IgD-negative memory B cell (primary cell): ENCODE data around the gene GPS1. TPM values are rescaled to one million over a fixed set of nuclear protein-coding genes. Genes with fewer than 3 reads are reported as not detected.

Experiments used
- H3K27ac Mint-ChIP-seq, 3 donors: one replicate each; pipeline ENCODE4 v1.8.0; 2020 to 2022; ENCODE audit warnings: mild to moderate bottlenecking in 3 of 3, mixed read lengths in 3 of 3, moderate library complexity in 1 of 3
- H3K27me3 Mint-ChIP-seq: one replicate; pipeline ENCODE4 v1.8.0; 2021; ENCODE audit warnings: mixed read lengths
- H3K36me3 Mint-ChIP-seq: one replicate; pipeline ENCODE4 v1.8.0; 2020; ENCODE audit warnings: mild to moderate bottlenecking, mixed read lengths
- H3K4me1 Mint-ChIP-seq, 3 donors: one replicate each; pipeline ENCODE4 v1.8.0; 2020 to 2022; ENCODE audit warnings: mixed read lengths in 3 of 3, mild to moderate bottlenecking in 1 of 3
- H3K4me3 Mint-ChIP-seq, 4 donors: one replicate each; pipeline ENCODE4 v1.8.0; 2020 to 2022; ENCODE audit warnings: mild to moderate bottlenecking in 4 of 4, mixed read lengths in 4 of 4, moderate library complexity in 3 of 4
- H3K9me3 Mint-ChIP-seq, 3 donors: one replicate each; pipeline ENCODE4 v1.8.0; 2020 to 2021; ENCODE audit warnings: mixed read lengths in 3 of 3, mild to moderate bottlenecking in 1 of 3
- polyA plus RNA-seq: library from polyadenylated mRNA; unstranded; fragments of 300-500 nt; fragmentation: Illumina TruSeq; gene quantifications from one replicate; pipeline ENCODE4 v1.2.3, GENCODE V29; 2021

GPS1 gene
- polyA plus RNA-seq, result 122 TPM

DNA sequence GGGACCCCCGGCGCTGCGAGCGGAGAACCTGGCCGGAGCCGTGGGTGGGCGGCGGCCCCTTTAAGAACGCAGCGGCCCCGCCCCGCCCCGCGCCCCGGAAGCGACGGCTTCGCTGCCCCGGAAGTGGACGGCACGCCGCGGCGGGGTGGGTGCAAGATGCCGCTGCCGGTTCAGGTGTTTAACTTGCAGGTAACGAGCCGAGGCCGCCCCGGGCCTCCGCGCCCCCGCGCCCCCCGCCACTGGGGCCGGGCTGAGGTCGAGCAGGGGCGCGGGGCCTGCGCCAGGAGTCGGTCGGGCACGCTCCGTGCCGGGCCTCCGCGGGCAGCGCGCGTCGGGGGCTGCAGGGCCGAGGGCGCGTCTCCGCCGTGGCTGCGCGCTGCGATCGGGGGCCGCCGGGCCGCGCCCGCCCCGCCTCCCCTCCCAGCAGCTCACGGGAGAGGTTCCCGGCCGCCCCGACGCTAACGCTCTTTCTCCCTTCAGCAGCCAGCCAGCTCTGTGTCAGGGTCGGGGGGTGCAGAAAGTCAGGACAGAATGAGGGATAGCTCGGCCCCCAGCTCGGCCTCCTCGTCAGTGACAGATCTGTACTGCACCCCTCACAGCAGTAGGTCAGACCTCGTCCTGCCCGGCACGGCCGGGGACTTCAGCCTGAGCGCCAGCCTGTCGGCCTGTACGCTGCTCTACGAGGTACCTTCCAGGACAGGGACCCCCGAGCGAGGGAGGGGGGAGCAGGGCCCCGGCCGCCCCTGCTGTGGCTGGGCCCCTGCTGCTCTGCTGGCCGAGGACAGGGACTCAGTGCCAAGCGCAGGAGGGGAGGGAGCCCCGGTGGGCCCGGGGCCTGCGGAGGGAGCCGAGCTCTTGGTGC is at the start of gene GPS1, which contains the start of gene RFNG:
Gene GPS1, plus strand, starts transcription at position 123 of the 862 bp plus-strand sequence. Its CDS starts 34 bp downstream, at position 157.
Gene RFNG, minus strand, starts transcription at position 36 of the 862 bp plus-strand sequence. CDS start 45 bp downstream, outside the sequence.
- Mint-ChIP-seq H3K27me3 (no peaks in the 10 kb centered on the region), H3K9me3 (no peaks in the 10 kb centered on the region), H3K4me1 (peaks cover 0 to 5% (median 3%) of the 10 kb centered on the region in 3 donors), H3K27ac (peak within 1 kb of the TSS in 1 of 3 donors; percentile 82), H3K4me3 (peak within 1 kb of the TSS; percentile 75 to 91 (median 84)), H3K36me3 (no peaks in the 10 kb centered on the region)

DNA sequence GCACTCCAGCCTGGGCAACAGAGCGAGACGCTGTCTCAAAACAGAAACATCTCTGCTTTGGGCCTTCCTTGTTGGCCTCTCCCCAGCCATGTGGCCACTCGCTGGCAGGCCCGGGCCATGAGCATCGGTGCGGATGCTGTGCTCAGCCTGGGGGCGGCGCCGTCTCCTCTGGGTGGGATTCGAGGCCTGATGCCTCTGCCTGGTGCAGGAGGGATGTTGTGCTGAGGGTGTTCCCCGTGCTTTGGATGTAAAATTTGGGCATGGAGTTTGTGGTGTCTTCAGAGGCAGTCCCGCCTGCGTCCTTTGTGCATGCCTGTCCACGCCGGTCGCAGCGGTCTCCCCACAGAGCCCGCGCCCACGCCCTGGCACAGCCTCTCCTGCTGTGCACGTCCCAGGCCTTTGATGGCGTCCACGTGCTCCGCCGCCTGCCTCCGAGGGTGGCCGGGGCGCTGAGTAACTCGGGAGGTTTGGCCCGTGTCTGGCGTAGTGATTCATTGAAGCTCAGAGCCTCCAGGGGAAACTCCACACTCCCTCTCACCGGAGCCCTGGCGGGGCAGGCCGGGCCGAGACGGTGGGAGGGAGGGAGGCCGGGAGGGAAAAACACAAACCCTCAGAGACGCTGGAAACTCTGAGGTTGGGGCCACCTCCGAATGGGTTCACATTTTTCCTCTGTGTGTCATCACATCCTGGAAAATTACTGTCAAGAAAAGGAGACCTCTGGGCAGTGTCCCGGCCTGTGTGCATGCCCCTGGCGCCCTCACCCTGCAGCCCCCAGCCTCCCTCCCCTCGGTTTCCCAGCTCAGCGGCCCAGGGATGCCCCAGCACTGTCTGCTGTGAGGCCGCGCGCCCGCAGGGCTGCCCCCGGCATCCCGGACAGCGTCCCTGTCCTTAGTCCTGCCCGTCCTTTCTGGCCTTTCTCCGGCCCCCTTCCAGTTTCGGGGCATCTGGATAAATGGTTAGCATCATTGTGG is 48.0 kb upstream of the GPS1 start:
- H3K9me3 Mint-ChIP-seq, result no peaks in the 10 kb centered on the region
- no peaks in the 10 kb centered on the region for H3K4me1 Mint-ChIP-seq
- no peaks in the 10 kb centered on the region for H3K27me3 Mint-ChIP-seq
- no peaks in the 10 kb centered on the region for H3K36me3 Mint-ChIP-seq
- no peak overlapping the region for H3K4me3 Mint-ChIP-seq
- H3K27ac Mint-ChIP-seq, result no peak overlapping the region

DNA sequence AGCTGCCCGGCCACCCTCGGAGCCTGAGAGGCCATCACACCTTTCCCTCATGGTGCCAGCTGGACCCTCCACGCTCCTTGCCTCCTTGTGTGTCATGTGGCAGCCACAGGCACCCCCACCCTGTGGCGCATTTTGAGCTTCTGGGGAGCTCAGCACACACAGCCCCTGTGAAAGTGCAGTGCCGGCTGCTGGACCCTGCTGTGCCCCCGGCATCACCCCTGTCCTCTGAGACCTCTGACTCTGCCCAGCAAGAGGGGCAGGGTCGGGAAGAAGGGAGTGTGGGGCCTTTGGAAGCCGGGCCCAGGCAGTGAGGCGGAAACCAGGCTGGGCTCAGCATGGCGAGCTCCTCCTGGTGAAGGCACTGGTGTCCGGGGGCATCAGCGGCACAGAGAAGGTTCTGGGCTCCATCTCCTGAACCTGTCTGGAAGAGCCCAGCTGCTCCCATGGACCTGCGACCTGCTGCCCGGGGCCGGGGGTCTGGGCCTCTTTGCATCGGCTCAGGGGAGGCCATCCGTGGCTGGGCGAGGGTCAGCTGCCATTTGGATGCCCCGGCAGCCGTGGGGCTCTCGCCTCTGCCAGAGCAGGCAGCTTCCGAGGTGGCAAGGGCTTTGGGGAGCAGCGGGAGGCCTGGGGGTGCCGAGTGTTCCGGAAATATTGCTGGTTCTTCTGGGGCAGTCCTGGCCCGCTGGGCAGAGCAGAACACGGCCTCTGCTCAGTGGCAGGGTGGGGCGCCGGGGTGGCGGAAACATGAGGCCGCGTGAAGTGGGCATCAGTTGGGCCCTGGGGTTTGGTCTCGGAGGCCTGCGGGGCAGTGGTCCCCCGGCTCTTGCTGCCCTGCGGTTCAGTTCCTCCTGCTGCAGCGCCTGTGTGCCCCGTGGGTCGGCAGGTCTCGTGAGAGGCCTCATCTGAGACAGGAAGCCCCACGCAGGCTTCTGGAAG is 46.9 kb upstream of the GPS1 start:
- no peaks in the 10 kb centered on the region for H3K9me3 Mint-ChIP-seq
- H3K27me3 Mint-ChIP-seq, result no peaks in the 10 kb centered on the region
- no peak overlapping the region for H3K4me3 Mint-ChIP-seq
- H3K4me1 Mint-ChIP-seq, result no peaks in the 10 kb centered on the region
- no peaks in the 10 kb centered on the region for H3K36me3 Mint-ChIP-seq
- no peak overlapping the region for H3K27ac Mint-ChIP-seq

DNA sequence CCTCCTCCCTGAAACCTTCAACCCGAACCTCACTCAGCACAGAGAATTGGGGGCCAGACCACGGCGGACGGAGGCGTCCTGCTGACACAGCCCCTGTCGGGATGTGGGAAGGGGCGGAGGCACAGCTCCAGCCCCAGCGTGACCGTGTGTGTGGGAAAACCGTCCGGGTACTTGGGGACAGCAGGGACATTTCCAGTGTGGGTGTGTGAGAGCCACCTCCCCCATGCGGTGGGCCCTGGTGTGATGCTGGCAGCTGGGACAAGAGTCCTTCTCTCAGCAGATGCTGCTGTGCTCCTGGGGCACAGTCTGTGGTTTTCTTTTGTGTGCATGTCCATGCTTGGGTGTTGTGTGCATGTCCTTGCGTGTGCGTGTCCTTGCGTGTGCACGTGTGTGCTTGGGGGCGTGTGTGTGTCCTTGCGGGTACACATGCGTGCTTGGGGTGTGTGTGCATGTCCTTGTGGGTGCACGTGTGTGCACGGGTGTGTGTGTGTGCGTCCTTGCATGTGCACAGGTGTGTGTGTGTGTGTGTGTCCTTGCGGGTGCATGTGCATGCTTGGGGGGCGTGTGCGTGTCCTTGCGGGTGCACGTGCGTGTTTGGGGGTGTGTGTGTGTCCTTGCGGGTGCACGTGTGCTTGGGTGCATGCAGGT is 45.9 kb upstream of the GPS1 start:
- no peaks in the 10 kb centered on the region for H3K9me3 Mint-ChIP-seq
- no peak overlapping the region for H3K4me3 Mint-ChIP-seq
- no peaks in the 10 kb centered on the region for H3K4me1 Mint-ChIP-seq
- H3K27ac Mint-ChIP-seq, result no peak overlapping the region
- H3K36me3 Mint-ChIP-seq, result no peaks in the 10 kb centered on the region
- H3K27me3 Mint-ChIP-seq, result no peaks in the 10 kb centered on the region

DNA sequence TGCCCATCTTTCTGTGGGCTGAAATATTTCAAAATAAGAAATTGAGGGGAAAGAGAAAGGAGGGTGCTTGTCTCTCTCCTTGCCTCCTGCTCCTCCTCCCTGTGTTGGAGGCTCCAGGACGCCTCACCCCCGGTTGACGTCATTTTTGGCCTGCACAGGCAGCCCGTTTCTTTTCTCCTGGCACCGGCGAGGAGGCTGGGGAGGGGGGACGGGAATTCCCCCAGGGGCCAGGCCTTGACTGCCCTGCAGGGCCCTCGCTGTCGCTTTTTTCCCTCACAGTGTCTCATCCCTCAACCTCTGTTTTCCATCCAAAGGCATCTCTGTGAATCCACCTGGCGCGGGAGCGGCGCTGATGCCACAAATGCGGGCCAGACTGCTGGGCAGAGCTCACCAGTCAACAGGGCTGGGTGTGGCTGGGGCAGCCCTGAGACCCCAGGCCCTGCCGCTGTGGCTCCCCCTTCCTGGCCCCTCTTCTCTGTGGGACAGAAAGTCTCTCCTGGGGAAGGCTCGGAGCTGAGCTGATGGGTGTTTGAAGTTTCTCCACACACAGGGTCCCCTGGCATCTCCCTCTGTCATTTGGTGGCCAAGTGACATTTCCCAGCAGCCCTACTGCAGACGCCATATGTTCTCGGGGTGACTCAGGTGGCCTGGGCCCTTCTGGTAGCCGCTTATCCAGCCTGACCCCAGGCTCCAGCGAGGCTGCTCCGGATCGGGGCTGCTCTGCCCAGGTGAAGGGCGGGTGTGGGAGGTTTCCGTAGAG is 45.0 kb upstream of the GPS1 start:
- no peaks in the 10 kb centered on the region for H3K36me3 Mint-ChIP-seq
- H3K9me3 Mint-ChIP-seq, result no peaks in the 10 kb centered on the region
- no peak overlapping the region for H3K27ac Mint-ChIP-seq
- H3K4me1 Mint-ChIP-seq, result no peaks in the 10 kb centered on the region
- H3K27me3 Mint-ChIP-seq, result no peaks in the 10 kb centered on the region
- H3K4me3 Mint-ChIP-seq, result no peak overlapping the region

DNA sequence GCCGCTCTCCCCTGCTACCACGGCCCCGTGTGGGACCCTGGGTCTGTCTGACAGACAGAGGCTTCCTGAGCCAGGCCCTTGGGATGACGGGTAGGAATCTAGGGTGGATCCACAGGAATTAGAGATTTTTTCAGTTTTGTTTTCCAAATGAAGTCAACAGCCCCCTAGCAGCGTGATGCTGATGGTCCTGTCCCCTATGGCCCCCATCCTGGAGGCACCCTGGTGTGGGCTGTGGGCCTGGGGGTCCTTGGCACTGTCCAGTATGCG is 44.5 kb upstream of the GPS1 start:
- Mint-ChIP-seq H3K4me1 (no peaks in the 10 kb centered on the region), H3K36me3 (no peaks in the 10 kb centered on the region)

DNA sequence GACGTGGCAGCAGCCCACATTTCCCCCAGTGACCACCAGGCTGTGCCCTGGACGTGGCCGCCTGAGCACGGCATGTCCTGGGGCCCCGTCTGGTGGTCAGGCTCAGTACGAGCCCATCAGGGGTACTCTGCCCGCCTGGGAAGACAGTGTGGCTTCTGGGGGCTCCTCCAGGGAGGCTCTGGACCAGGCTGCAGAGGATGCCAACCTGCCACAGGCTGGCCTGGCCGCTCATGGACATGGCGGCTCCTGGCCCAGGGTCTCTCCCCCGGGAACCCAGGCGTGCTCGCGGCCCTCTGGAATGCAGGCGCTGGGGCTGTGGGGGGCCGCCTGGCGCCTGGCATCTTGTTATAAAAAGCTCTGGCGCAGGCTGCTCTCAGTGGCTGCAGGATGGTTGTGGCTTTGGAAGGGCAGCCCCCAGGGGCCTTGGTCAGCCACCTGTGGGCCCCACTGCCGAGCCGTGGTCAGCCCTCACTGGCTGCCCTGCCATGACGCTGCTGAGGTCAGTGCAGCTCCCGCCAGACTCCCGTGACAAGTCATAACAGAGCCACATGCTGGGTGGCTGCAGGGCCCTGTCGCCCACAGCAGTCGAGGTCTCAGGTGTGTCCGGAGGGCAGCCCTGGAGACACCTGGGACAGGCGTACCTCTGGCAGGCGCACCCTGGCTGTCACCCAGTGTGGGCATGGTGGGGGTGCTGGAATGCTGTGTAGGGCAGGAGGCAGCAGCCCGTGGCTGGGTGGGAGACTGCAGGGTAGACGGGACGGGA is 44.0 kb upstream of the GPS1 start:
- no peaks in the 10 kb centered on the region for H3K9me3 Mint-ChIP-seq
- no peak overlapping the region for H3K4me3 Mint-ChIP-seq
- H3K4me1 Mint-ChIP-seq, result no peaks in the 10 kb centered on the region
- H3K36me3 Mint-ChIP-seq, result no peaks in the 10 kb centered on the region
- no peak overlapping the region for H3K27ac Mint-ChIP-seq
- no peaks in the 10 kb centered on the region for H3K27me3 Mint-ChIP-seq

More for the DNA sequence above, 44.5 kb upstream of the GPS1 start:
- Mint-ChIP-seq H3K4me3 (no peak overlapping the region), H3K27ac (no peak overlapping the region), H3K9me3 (no peaks in the 10 kb centered on the region), H3K27me3 (no peaks in the 10 kb centered on the region)

DNA sequence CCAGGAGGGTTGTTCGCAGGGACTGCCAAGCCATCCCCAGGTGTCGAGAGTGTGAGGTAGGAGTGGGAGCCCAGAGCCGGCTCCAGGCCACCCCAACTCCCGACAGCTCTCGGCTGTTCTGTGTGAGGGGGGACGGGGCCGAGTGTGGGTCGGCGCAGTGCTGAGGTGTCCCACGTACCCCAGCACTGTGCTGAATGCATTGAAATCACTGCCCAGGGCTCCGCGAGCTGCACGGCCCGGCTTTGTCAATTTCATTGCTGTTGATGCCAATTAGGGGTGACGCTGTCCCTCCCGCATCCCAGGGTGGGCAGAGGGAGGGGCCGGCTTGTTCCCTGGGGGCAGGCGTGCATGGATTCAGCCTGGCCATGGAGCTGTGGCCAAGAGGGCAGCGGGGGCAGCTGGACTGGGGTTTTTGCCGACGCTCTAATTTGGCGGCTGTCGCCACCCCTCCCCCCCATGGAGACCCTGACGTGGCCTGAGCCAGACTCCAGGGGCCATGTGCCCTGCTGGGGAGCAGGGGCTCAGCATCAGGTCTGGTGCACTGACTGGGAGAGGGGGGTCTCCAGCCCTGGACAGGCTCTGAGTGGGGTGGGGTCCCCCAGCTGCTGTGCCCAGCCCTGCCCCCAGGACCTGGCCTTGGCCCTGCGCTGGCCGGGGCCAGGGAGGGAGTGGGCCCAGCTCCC is 43.3 kb upstream of the GPS1 start:
- H3K27me3 Mint-ChIP-seq, result no peaks in the 10 kb centered on the region
- no peaks in the 10 kb centered on the region for H3K9me3 Mint-ChIP-seq
- H3K4me3 Mint-ChIP-seq, result no peak overlapping the region
- H3K36me3 Mint-ChIP-seq, result no peaks in the 10 kb centered on the region
- no peaks in the 10 kb centered on the region for H3K4me1 Mint-ChIP-seq
- no peak overlapping the region for H3K27ac Mint-ChIP-seq

DNA sequence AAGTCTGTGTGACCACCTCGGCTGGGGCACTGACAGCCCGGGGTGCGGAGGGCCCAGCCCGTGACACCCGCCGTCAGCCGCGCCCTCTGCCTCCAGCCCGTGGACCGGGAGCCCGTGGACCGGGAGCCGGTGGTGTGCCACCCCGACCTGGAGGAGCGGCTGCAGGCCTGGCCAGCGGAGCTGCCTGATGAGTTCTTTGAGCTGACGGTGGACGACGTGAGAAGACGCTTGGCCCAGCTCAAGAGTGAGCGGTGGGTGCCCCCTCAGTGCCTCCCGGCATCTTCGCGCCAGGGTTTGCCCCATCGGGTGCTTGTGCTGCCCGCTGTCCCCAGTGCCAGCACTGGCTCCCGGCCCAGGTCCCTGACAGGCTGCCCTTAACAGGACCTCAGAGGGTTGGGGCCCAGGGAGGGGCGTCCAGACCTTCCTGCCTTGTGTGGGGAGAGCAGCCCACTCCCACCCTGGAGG is 42.7 kb upstream of the GPS1 start:
- H3K4me1 Mint-ChIP-seq, result no peaks in the 10 kb centered on the region
- no peaks in the 10 kb centered on the region for H3K27me3 Mint-ChIP-seq
- no peak overlapping the region for H3K27ac Mint-ChIP-seq
- H3K4me3 Mint-ChIP-seq, result no peak overlapping the region
- H3K36me3 Mint-ChIP-seq, result no peaks in the 10 kb centered on the region
- H3K9me3 Mint-ChIP-seq, result no peaks in the 10 kb centered on the region

DNA sequence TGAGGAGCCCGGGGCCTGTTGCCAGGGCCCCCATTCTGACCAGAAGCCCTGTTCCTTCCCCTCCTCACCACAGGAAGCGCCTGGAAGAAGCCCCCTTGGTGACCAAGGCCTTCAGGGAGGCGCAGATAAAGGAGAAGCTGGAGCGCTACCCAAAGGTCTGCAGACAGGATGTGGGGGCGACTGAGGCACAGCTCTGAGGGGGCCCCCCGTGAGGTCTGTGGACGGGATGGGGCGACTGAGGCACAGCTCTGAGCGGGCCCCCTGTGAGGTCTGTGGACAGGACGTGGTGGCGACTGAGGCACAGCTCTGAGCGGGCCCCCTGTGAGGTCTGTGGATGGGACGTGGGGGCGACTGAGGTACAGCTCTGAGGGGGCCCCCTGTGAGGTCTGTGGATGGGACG is 42.3 kb upstream of the GPS1 start:
- Mint-ChIP-seq H3K27ac (no peak overlapping the region), H3K4me3 (no peak overlapping the region), H3K27me3 (no peaks in the 10 kb centered on the region), H3K36me3 (no peaks in the 10 kb centered on the region), H3K4me1 (no peaks in the 10 kb centered on the region), H3K9me3 (no peaks in the 10 kb centered on the region)

DNA sequence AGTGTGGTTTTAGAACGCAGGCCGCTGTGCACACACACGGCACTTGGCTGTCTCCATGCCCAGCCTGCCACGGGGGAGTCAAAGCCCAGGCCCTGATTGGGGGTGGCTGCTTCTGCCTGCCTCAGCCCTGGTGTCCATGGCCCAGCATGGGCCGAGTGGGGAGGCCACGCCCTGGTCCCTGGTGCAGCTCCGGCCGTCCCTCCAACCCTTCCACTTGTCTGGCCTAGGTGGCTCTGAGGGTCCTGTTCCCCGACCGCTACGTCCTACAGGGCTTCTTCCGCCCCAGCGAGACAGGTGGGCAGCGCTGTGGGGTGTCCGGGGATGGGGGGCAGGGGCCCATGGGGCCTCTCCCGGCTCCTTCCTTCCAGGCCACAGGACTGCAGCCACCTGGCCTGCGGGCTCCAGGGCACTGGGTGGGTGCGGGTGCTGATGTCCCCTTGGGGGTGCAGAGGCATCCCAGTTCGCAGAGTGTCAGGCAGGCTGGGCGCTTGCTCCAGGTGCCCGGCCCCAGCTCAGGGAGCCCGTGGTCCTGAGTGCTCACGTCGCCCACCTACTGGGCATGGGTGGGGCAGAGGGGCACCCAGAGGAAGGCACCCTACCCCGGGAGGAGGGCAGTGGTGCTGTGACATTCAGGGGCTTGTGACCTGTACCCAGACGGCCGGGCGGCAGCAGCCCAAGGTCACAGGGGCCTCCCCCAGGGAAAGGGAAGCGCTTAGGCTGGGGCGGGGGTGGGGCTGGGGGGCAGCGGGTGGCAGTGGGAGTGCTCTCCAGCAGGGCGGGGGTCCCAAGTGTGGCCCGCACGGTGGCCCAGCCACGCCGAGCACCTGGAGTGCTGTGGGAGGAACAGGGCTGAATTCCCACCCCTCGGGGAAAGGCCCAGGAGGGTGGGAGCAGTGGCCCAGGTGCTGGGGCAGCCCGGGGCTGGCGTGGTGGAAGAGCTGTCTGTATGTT is 40.8 kb upstream of the GPS1 start:
- Mint-ChIP-seq H3K4me1 (no peaks in the 10 kb centered on the region), H3K36me3 (no peaks in the 10 kb centered on the region), H3K4me3 (no peak overlapping the region), H3K9me3 (no peaks in the 10 kb centered on the region), H3K27ac (no peak overlapping the region), H3K27me3 (no peaks in the 10 kb centered on the region)
